ENCODE results near the gene TMEM161B. TPM values are rescaled to one million over a fixed set of nuclear protein-coding genes. Genes with fewer than 3 reads are reported as not detected.
"Not testable (repeated sequence)": the region's sequence is repeated elsewhere in the genome, so short reads cannot be mapped to it uniquely, and the experiment has no call there.

The TMEM161B gene
- total RNA-seq, 2 donors from 2014 or later = 23.7 to 28.3 TPM

DNA sequence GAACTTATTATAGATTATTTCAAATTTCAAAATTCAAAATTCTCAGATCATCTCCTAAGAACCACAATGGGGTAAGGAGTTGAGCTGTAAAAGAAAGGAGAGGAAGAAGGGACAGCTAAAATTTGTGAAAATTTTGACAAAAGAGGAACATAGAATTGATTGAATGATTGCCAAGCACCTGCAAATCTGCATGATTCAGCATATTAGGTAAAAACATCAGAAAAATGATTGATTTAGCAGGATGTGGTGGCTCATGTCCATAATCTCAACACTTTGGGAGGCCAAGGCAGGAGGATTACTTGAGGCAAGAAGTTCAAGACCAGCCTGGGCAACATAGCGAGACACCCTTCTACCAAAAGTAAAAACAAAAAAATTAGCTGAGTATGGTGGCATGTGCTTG, 14.3 kb downstream of the TMEM161B start:
- intact Hi-C loops (cut with DNase I, micrococcal nuclease) = no loop called here
- DNase-seq (no peak), ATAC-seq (no peak)

DNA sequence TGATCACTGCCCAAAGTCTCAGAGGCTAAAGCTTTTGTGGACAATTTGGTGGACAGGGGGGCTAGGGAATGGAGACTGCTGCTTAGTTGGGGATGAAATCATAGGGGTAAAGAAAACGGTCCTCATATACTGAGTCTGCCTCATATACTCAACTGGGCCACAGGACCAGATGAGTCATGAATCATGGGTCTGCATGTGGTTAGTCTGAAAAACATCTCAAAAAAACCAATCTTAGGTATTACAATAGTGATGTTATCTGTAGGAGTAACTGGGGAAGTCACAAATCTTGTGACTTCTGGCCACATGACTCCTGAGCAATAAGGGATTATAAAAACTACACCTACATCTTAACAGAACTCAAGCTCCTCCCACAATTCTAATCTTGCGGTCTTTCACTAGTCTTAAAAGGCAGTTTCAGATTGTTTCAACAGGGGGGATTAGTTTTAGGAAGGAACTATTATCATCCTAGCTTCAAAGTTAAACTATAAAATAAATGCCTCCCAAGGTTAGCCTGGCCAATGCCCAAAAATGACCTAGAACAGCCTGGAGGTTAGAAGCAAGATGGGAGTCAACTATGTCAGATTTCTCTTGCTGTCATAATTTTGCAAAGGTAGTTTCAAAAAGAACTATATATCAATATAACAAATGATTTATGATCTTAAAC, 17.5 kb downstream of the TMEM161B start:
- intact Hi-C loops (cut with DNase I, micrococcal nuclease) = no loop called here
- ATAC-seq (no peak), DNase-seq (no peak)

DNA sequence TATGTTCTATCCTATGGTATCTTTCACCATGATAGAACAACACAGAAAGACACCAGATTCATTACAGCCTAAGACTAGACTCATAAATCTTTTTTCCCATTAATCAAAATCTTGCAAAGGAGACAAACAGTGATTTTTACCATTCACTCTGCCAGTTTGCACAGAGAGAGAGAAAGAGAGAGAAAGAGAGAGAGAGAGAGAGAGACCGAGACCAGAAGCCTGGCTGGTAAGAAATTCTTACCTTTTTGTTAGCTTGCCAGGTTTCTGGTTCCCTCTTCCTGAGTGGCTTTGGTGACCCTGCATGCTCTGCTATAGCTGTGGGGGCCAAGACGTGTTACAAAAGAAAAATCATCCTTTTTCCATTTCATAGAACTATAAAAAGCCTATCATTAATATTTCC, 18.6 kb downstream of the TMEM161B start:
- DNase-seq (no peak), ATAC-seq (no peak)
- intact Hi-C loops (cut with DNase I, micrococcal nuclease) = no loop called here

DNA sequence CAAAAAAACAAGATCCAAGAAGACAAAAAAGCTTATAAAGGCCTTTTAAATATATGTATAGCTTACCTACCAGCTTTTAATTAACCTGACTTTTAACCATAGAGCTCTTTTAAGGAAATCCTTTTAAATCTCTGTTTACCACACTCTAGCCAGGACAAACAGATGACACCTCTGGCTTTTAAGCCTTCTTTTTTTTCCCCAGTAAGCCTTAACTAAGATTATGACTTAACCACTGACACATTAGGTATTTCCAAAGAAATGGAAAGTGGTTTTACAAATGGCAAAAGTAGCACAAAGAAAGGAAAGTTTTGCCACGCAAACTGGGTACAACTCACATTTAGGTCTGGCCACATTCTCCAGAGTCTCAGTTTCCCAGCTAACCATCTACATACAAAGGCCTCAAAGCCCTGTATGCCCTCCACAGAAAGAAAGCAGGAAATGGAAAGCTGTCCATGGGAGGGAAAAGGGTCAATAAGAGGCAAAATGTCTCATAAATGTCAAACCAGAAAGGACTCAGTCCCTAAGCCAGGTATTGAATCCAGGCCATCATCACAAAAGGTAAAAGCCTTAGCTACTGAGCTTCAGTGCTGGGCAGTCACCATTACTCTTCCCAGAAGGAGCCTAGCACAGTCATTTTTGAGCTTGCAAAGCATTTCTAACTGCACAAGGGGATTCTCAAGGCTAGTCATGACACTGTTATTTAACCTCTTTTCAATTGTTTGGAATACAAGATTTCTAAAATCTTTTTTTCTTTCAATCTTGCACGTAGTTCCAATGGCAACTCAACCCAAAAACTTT, 19.7 kb downstream of the TMEM161B start:
- ATAC-seq = no peak

DNA sequence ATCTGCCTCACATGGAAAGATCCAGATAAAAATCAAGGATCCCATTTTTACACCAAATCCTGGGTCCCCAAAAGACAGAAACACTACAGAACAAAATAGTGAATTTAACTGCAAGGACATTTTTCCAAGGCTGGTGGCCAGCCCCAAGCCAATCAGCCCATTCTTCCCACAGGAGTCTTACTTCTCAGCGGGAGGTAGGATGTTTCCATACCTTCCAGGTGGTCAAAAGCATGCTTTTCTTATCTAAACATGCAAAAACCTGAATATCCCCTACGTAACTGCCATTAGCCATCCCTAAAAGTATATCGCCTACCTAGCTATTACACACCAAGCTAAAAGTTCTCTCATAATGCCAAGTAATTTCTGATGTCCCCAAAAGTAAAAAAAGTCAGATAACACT, 20.6 kb downstream of the TMEM161B start:
- ATAC-seq = no peak
- no peak for DNase-seq
- intact Hi-C loops (cut with DNase I, micrococcal nuclease) = no loop called here

More for the DNA sequence above, 19.7 kb downstream of the TMEM161B start:
- intact Hi-C loops (cut with DNase I, micrococcal nuclease) = no loop called here
- DNase-seq = no peak

DNA sequence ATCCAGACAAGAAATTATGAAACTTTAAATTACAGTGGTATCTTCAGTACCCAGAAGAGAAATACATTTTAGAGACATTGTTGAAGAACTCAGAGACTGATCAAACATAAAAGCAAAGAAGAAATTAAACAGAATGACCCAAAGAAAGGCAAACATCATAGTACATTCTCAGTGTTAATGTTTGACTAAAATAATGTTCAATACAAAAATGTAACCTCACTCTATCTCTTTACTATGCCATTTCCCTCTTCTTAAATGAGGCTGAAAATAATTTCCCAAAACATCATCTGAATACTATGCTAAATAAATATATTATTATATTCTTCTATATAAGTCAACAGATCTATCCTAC, 22.8 kb downstream of the TMEM161B start:
- ATAC-seq (peak; percentile 52), DNase-seq (no peak)
- intact Hi-C loops (cut with DNase I, micrococcal nuclease) = no loop called here

DNA sequence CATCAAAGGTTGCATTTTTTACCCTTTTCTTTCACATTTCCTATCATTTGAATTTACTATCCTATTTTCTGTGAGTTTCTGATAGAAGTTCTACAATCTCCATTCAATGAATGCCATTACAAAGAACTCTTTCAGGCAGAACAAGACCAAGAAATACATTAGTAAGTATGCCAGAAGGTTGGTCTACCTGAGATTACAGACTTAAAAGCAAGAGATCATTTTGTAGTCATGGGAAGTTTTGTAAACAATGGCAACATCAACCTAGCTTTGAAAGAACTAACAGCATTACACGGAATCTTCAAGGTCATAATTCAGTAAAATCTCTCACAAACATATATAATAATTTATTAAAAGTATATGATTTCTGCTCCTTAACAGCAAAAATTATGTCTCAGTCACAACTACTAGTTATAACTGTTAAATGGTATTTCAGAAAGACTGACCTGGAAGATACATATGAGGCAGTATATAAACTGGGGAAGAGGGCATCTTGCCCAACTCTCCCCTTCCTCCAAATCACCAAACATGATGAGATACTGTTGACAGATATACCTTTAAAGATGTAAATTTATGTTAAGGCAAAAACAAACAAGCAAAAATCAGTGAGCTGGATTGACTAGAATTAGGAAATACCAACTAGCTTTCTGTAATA, 23.3 kb downstream of the TMEM161B start:
- DNase-seq = no peak
- intact Hi-C loops (cut with DNase I, micrococcal nuclease) = no loop called here
- ATAC-seq = no peak

DNA sequence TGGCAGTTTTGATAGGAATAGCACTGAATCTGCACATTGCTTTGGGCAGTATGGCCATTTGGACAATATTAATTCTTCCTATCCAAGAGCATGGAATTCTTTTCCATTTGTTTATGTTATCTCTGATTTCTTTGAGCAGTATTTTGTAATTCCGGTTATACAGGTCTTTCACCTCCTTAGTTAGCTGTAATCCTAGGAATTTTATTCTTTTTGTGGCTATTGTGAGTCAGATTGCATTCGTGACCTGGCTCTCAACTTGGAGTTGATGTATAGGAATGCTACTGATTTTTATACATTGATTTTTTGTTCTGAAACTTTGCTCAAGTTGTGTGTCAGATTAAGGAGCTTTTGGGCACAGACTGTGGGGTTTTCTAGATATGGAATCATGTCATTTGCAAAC, 24.0 kb downstream of the TMEM161B start:
- intact Hi-C loops (cut with DNase I, micrococcal nuclease) = no loop called here
- ATAC-seq = no peak

DNA sequence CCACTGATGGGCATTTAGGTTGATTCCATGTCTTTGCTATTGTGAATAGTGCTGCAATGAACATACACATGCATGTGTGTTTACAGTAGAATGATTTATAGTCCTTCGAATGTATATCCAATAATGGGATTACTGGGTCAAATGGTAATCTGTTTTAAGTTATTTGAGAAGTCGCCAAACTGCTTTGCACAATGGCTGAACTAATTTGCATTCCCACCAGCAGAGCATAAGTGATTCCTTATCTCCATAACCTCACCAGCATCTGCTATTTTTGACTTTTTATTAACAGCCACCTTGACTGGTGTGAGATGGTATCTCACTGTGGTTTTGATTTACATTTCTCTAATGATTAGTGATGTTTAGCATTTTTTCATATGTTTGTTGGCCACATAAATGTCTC, 25.2 kb downstream of the TMEM161B start:
- ATAC-seq; DNase-seq; intact Hi-C loops (cut with DNase I, micrococcal nuclease): not testable (repeated sequence)

More for the DNA sequence above, 24.0 kb downstream of the TMEM161B start:
- no peak for DNase-seq

DNA sequence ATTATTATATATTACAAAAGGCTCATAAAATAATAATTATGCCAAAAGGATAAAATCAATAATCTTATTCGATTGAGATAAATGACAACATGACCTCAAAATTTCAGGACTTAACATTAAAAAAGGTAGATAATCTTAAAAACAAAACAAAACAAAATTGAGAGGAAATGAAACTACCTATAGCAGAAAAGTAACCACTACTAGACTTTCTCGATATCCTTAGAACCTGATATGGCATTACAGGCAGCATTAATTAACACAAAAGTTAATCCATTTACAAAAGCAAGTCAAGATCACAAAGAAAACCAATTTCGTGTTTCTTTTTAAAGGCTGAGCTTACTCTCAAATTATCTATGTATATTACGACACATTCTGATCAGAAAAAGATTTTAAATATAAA, 29.9 kb downstream of the TMEM161B start:
- intact Hi-C loops (cut with DNase I, micrococcal nuclease) = no loop called here
- ATAC-seq (no peak), DNase-seq (no peak)

DNA sequence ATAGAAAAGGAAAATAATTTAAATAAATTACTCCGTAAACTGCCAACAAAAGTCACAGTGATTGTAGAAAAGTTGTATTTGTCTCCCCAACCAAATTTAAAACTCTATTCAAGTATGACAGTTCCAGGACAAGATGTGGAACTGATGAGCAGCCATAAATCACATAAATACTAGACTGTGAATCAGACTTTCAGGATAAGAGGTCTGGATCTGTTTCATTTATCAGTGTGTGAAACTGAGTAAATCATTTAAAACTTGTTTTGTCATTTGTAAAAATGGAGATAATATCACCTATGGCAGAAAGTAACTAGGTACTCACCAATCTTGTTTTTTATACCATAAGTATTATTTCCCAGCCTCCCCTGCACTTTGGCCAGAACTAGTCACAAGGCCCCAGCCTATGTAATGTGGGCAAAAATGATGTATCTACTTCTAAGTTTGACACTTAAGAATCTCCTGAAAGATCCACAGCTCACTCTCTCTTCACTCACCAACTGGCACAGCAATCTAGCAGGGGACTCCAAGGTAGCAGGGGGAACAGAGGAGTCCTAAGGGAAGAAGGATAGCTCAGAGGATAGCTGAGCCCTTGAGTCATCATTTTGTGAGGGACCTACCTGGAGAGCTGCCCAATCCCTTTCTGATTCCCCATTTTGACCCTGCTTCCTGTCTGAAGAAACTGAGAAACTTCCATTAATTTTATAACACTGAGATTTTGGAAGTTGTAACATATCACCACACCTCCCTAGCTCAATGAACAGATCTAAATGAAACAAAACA, 31.6 kb downstream of the TMEM161B start:
- ATAC-seq (no peak), DNase-seq (no peak)
- intact Hi-C loops (cut with DNase I, micrococcal nuclease) = no loop called here

DNA sequence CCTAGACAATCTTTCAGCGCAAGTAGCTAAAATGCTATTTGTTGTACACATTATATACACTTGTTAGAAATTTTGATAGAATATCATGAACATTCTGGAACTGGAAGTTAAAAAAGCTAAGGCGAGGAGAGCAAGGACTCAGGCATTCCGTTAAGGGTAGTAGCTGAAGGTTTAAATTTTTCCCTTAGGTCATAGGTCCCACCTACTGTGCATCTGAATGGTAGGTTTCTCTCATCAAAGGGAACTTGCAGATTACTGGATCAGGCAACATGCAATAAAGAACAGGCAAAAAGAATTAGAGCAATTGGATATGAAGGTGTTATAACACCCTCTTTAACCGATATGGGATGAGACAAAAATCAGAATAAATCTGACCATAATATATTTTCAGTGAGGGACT, 32.8 kb downstream of the TMEM161B start:
- DNase-seq = no peak
- ATAC-seq = no peak
- intact Hi-C loops (cut with DNase I, micrococcal nuclease) = no loop called here

DNA sequence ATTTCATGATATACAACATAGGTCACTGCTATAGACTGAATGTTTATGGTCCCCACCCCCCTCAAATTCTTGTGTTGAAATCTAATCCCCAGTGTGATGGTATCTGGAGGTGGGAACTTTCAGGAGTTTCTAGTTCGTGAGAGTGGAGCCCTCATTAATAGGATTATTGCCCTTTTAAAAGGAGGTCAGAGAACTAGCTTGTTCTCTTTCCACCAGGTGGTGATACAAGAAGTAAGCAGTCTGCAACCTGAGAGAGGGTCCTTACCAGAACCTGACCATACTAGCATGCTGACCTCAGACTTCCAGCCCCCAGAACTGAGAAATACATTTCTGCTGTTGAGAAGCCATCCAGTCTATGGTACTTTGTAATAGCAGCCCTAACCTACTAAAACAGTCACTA, 33.3 kb downstream of the TMEM161B start:
- DNase-seq (no peak), ATAC-seq (no peak)
- intact Hi-C loops (cut with DNase I, micrococcal nuclease) = no loop called here

DNA sequence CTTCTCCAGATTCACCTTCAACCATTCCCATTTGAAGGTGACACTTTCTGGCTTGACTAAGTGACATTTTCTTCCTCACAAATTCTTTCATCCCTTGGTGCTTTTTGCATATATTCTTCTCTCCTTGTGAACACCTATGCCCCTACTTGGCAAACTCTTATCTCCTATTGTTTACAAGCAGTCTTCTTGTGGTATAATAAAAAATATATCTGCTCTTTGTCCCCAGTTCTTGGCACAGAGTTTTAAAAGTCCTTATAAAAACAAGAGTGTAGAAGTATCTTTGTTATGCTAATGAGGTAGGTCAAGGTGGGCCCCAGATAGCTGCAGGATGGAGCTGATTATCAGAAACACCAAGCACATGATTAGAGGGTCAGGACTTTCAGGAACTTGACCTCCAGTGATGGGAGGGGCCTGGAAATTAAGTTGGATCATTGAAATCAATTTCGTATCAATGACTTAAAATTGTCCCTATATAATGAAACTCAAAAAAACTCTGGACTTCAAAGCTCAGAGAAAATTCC, 38.0 kb downstream of the TMEM161B start:
- DNase-seq = no peak
- ATAC-seq = peak; percentile 98
- intact Hi-C loops (cut with DNase I, micrococcal nuclease) = no loop called here

DNA sequence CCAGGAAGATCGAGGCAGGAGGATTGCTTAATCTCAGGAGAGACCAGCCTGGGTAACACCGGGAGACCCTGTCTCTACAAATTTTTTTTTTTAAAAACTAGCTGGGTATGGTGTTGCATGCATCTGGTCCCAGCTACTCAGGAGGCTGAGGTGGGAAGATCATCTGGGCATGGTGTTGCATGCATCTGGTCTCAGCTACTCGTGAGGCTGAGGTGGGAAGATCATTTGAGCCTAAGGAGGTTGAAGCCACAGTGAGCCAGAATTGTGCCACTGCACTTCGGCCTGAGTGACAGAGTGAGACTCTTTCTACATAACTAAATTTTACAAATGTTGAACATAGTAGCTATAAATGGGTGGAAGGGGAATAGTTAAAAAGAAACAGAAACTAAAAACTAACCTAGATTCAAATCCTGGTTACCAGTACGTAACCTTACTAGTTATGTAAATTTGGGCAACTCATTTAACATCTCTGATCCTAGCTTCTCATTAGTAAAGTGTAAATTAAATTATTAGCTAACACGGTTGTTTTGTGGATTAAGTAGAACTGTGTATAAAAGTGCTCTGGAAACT, 41.7 kb downstream of the TMEM161B start:
- intact Hi-C loops (cut with DNase I, micrococcal nuclease) = no loop called here
- ATAC-seq (no peak), DNase-seq (no peak)

DNA sequence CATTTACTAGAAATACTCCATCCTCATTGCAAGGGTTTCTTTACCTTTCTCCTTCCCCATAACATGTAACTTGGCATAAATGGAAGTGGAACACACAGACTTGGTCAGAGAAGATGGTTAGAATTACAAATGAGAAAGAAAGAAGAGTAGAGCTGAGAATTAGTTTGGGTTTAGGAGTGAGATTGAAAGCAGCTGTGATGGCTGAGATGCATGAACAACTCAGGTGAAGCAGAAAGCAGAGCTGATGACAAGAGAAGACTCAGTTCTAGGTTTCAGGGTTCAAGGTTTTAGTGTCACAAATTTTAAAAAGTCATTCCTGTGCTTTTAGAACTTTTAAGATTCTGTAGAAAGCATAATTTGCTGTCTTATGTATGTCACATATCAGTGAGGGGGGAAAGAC, 54.0 kb downstream of the TMEM161B start:
- intact Hi-C loops (cut with DNase I, micrococcal nuclease) = no loop called here
- ATAC-seq (no peak), DNase-seq (no peak)

DNA sequence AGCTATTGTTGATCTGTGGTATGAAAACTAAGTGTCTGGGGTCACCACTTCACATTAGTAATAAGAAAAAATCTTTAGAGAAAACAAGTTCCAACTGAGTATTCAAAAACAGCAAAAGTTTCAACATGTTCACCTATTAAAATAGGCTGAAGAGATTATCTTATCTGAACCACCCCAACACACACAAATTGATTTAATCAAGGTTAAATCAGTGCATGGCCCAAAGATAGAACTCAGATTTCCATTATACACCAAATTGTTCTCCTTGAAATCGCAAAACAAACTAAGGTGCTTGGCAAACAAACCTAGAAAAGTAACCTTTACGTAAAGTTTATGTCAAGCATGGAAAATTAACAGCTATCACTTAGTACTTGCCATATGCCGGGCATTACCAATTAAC, 61.1 kb downstream of the TMEM161B start:
- intact Hi-C loops (cut with DNase I, micrococcal nuclease) = no loop called here
- DNase-seq = no peak
- ATAC-seq = no peak

DNA sequence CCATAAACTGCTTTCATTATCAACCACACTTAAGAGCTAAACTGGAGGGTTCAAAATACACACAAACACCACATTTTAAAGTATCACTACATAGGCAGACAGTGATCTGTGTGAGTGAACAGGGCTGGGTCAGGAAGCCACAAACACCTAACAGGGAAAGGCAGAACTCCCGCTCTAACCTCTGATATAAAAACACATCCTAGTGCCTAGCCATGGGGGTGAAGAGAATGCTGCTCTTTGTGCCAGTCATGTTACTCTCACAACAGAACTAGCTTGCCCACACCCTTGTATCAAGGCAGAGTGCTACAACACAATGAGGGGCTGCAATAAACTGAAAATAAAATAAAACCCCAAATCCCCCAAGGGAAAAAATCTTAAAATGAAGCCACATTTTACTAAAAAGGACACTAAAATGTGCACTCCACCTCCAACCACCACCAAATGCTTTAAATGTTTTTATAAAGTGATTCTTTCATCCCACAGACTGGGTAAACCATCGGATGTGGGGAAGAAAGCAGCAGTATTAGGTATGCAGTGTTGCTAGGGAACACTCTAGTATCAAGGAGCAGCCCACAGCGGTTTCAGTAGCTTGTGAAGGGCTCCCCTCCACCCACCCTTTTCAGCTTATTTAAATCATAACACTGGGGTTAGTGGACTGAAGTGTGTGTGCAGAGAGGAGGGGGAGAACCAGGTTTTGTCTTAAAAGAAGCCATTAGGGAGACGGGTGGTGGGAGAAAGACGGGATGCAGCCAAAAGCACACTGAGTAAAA, 64.5 kb downstream of the TMEM161B start:
- intact Hi-C loops (cut with DNase I, micrococcal nuclease) = no loop called here
- ATAC-seq (no peak), DNase-seq (no peak)
